Activated B cell treated with CpG ODN at 0.5 μM for 24 hours (primary cell): ENCODE data around the gene RAD52. TPM values are rescaled to one million over a fixed set of nuclear protein-coding genes. Genes with fewer than 3 reads are reported as not detected.

Experiments
- ATAC-seq: fragments of 200-7000 bp; cut with Tn5 transposase; one replicate; pipeline ENCODE4 v1.10.0; 2021; ENCODE audit warnings: low read depth, mild to moderate bottlenecking, moderate library complexity
- CTCF ChIA-PET: fragments of 350-600 bp; sonication (Branson Sonifier 250); formaldehyde crosslinking; loops from one replicate; lab custom pipeline; 2021; ENCODE audit warnings: antibody characterized with exemption; lab: Charles Lee
- POLR2A ChIA-PET: fragments of 350-600 bp; sonication (Branson Sonifier 250); formaldehyde crosslinking; loops from one replicate; lab custom pipeline; 2021; ENCODE audit warnings: antibody characterized with exemption; lab: Charles Lee
- DNase-seq: peaks from one replicate; pipeline ENCODE4 v3.0.0; 2022
- H3K27ac Mint-ChIP-seq: one replicate; pipeline ENCODE4 v1.8.0; 2020; ENCODE audit warnings: mixed read lengths
- H3K27me3 Mint-ChIP-seq: one replicate; pipeline ENCODE4 v1.8.0; 2021; ENCODE audit warnings: mixed read lengths
- H3K36me3 Mint-ChIP-seq: one replicate; pipeline ENCODE4 v1.8.0; 2021; ENCODE audit warnings: low read depth, mixed read lengths
- H3K4me1 Mint-ChIP-seq: one replicate; pipeline ENCODE4 v1.8.0; 2021; ENCODE audit warnings: mixed read lengths
- H3K4me3 Mint-ChIP-seq: one replicate; pipeline ENCODE4 v1.8.0; 2020; ENCODE audit warnings: mild to moderate bottlenecking, mixed read lengths
- H3K9me3 Mint-ChIP-seq: one replicate; pipeline ENCODE4 v1.8.0; 2020; ENCODE audit warnings: mixed read lengths
- intact Hi-C: fragments of 100-400 bp; cut with micrococcal nuclease; formaldehyde crosslinking; loops from one replicate; pipeline ENCODE4 v1.15.1; 2024
- total RNA-seq: library from RNA; stranded (reverse); gene quantifications from 2 replicates; pipeline ENCODE4 v1.2.3, GENCODE V29; 2022
- TF ChIP-seq, protein P1 (sequence below): fragments of 200-600 bp; IDR thresholded peaks from one replicate; pipeline ENCODE4 v1.8.0; 2022; ENCODE audit warnings: antibody characterized with exemption, mild to moderate bottlenecking

Gene RAD52
- total RNA-seq, 1 donor from 2014 or later = 15.2 TPM

DNA sequence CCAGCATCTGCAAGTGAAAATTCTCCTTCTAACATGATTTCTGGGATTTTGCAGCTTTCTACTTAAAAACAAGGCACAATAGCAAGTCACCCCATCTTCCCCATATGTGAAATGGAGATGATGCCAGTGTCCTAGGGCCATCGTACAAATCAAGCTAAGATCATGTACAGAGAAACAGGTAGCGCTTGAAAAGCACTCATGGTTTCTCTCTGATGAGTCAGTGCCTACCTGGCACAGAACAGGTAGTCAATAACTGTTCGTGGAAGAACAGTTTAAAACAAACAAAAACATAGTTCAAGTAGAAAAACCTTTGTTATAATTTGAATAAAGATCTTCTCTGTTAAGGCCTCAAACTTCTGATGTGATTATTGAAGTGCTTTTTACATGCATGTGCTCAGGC lies 46.9 kb downstream of the RAD52 start:
- ChIA-PET CTCF (interaction anchor here (0.7 kb wide), 1 partner anchor 689 kb away, joined by 3 read pairs; no protein-coding TSS in a partner anchor), POLR2A (no interaction called here)
- intact Hi-C loops = no loop called here
- TF ChIP-seq, protein P1, sequence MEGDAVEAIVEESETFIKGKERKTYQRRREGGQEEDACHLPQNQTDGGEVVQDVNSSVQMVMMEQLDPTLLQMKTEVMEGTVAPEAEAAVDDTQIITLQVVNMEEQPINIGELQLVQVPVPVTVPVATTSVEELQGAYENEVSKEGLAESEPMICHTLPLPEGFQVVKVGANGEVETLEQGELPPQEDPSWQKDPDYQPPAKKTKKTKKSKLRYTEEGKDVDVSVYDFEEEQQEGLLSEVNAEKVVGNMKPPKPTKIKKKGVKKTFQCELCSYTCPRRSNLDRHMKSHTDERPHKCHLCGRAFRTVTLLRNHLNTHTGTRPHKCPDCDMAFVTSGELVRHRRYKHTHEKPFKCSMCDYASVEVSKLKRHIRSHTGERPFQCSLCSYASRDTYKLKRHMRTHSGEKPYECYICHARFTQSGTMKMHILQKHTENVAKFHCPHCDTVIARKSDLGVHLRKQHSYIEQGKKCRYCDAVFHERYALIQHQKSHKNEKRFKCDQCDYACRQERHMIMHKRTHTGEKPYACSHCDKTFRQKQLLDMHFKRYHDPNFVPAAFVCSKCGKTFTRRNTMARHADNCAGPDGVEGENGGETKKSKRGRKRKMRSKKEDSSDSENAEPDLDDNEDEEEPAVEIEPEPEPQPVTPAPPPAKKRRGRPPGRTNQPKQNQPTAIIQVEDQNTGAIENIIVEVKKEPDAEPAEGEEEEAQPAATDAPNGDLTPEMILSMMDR = no peak
- Mint-ChIP-seq H3K4me1 (peaks cover 14% of the 10 kb centered on the region), H3K27ac (no peak overlapping the region), H3K4me3 (no peak overlapping the region), H3K36me3 (peaks cover 94% of the 10 kb centered on the region), H3K9me3 (no peaks in the 10 kb centered on the region), H3K27me3 (no peaks in the 10 kb centered on the region)
- ATAC-seq = no peak
- no peak for DNase-seq

DNA sequence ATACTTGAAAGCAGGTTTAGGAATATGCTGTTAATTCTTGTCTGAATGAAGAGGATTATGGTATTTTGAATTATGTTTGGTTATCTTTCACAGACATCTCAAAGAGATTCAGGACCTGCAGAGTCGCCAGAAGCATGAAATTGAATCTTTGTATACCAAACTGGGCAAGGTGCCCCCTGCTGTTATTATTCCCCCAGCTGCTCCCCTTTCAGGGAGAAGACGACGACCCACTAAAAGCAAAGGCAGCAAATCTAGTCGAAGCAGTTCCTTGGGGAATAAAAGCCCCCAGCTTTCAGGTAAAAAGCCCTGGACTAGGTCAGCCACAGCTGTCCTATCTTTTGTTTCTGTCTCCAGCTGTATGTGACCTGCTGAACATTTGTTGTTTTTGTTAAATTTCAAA lies 52.1 kb downstream of the RAD52 start:
- Mint-ChIP-seq H3K4me1 (no peaks in the 10 kb centered on the region), H3K27ac (no peak overlapping the region)
- intact Hi-C loops = no loop called here

DNA sequence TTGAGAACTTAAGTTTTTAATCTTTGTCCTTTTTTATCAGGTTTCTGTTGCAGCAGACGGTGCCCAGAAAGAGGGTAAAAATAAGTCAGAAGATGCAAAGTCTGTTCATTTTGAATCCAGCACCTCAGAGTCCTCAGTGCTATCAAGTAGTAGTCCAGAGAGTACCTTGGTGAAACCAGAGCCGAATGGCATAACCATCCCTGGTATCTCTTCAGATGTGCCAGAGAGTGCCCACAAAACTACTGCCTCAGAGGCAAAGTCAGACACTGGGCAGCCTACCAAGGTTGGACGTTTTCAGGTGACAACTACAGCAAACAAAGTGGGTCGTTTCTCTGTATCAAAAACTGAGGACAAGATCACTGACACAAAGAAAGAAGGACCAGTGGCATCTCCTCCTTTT lies 53.5 kb downstream of the RAD52 start:
- ChIA-PET CTCF (no interaction called here), POLR2A (no interaction called here)
- Mint-ChIP-seq H3K36me3 (peaks cover 78% of the 10 kb centered on the region), H3K27me3 (no peaks in the 10 kb centered on the region), H3K9me3 (no peaks in the 10 kb centered on the region), H3K4me3 (no peak overlapping the region), H3K4me1 (no peaks in the 10 kb centered on the region), H3K27ac (no peak overlapping the region)
- intact Hi-C loops = no loop called here
- TF ChIP-seq, protein P1 = no peak
- no peak for DNase-seq
- ATAC-seq = no peak

More for the DNA sequence above, 52.1 kb downstream of the RAD52 start:
- ATAC-seq (no peak), DNase-seq (no peak)
- TF ChIP-seq, protein P1 = no peak
- ChIA-PET POLR2A (no interaction called here), CTCF (no interaction called here)
- Mint-ChIP-seq H3K4me3 (no peak overlapping the region), H3K36me3 (peaks cover 86% of the 10 kb centered on the region), H3K27me3 (no peaks in the 10 kb centered on the region), H3K9me3 (no peaks in the 10 kb centered on the region)

DNA sequence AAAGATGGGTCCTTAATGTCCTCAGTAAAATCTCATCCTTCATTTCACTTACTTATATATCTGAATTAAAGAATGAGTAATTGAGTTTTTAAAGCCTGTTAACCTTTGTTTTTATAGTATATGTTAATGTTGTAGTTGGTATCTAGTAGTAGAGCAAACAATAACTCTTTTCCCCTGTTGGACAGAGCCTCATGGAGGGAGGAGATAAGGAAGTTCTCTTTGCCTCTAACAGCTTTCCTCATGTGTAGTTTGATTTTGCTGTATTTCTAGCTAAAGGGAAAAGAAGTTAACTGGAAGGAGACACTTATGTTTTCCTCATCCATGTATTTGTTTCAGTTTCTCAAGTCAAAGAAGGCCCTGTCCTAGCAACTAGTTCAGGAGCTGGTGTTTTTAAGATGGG lies 55.3 kb downstream of the RAD52 start:
- Mint-ChIP-seq H3K36me3 (peaks cover 72% of the 10 kb centered on the region), H3K9me3 (no peaks in the 10 kb centered on the region), H3K27ac (no peak overlapping the region), H3K4me1 (no peaks in the 10 kb centered on the region), H3K4me3 (no peak overlapping the region), H3K27me3 (no peaks in the 10 kb centered on the region)
- intact Hi-C loops = no loop called here
- ChIA-PET POLR2A (no interaction called here), CTCF (no interaction called here)
- TF ChIP-seq, protein P1 = no peak
- no peak for DNase-seq
- no peak for ATAC-seq

DNA sequence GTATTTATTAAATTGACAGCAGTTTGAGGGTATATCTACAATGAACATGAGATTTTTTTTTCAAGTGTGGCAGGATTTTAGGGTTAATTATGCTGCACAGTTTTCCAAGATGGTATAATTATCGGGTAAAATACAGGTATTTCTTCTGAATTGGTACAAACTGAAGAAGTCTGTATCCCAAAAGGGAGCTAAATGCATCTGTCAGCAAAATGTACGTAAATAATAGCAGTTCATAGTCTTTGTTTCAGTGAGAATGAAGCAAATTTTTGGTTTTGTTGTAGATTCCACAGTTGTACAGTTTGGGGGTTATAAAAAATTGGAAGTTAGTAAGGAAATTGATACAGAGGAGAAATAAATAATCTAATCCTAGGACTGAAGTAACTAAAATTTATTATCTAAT lies 63.3 kb downstream of the RAD52 start:
- Mint-ChIP-seq H3K27ac (no peak overlapping the region), H3K4me1 (no peaks in the 10 kb centered on the region), H3K27me3 (no peaks in the 10 kb centered on the region), H3K9me3 (no peaks in the 10 kb centered on the region), H3K4me3 (no peak overlapping the region), H3K36me3 (peaks cover 90% of the 10 kb centered on the region)
- no peak for ATAC-seq
- TF ChIP-seq, protein P1 = no peak
- intact Hi-C loops = no loop called here
- ChIA-PET POLR2A (no interaction called here), CTCF (interaction anchor here (1.5 kb wide), 1 partner anchor 207 kb away, joined by 4 read pairs; no protein-coding TSS in a partner anchor)
- no peak for DNase-seq
